GM18526 (cell line): ENCODE results near the gene BEST1.

Experiments used
- POLR2A ChIP-seq: IDR thresholded peaks from 3 replicates; pipeline ENCODE4 v1.6.1; 2011; ENCODE audit not compliant: insufficient read length; ENCODE audit errors: extremely low read depth

The BEST1 gene

GRCh38 chr11:61923166-61924063, 26.7 kb upstream of the BEST1 start:
- no peak for TF ChIP-seq POLR2A

DNA sequence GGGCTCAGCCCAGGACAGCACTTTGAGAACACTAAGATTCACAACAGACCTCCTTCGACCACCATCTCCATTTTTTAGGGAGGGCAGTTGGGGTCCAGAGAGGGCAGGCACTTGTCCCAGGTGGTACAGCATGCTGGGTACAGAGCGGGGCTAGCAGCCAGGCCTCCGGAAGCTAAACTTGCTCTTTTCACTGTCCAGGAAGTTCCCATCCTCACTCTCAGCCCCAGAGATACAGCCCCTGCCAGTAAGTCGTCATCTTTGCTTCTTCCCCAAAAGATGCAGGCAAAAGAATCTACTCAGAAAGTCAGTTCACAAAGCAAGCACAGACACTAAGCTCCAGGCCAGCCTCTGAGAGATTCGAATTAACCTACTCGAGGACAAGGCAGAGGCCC, 26.1 kb upstream of the BEST1 start:
- TF ChIP-seq POLR2A, result no peak

DNA sequence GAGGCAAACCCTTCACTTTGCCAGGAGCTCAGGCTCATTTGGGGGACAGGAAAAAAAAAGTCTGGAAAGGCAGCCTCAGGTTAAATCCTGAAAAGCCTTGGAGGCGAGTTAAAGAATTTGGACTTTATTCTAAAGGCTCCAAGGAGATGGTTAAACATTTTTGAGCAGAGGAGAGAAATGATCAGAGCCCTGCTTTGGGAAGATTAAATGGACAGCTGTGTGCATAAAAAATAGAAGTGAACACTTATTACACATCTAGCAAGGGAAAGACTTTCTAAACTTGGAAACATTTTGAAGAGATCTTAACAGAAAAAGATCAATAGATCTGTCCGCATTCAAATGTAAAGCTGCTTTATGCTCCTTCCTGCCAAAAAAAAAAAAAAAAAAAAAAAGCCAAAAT, 24.4 kb upstream of the BEST1 start:
- TF ChIP-seq POLR2A, result no peak

DNA sequence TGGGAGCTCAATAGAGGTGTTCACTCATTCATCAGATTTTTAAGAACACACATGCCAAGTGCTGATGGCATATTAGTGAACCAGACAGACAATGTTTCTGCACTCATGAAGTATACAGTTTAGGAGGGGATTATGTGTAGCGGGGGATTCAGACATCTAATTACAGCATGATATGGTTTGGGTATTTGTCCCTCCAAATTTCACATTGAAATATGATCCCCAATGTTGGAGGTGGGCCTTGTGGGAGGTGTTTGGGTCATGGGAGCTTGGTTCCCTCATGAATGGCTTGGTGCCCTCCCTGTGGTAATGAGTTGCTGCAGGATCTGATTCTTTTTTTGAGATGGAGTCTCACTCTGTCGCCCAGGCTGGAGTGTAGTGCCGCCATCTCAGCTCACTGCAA, 23.9 kb upstream of the BEST1 start:
- TF ChIP-seq POLR2A, result no peak

- TF ChIP-seq POLR2A, result no peak
Measured at GRCh38 chr11:61927501-61927900, 22.6 kb upstream of the BEST1 start.

GRCh38 chr11:61928606-61929005, 21.5 kb upstream of the BEST1 start:
- no peak for TF ChIP-seq POLR2A

DNA sequence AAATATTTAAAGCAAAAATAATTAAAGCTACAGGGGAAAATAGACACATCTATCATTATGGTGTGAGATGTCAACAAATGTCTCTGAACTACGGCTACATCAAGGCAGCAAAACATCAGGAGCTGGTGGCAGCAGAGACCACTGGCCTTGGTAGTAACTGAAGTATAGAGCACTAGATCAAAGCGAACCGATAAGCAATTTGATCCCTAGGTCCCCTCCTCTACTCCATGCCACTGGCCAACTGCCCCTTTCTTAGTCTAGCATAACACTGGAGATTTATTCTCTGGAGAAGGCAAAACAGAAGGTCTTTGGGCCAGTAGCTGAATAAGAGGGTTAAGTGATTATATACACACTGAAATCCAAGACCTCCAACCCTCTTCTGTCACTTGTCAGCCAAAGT, 19.2 kb upstream of the BEST1 start:
- TF ChIP-seq POLR2A, result no peak

DNA sequence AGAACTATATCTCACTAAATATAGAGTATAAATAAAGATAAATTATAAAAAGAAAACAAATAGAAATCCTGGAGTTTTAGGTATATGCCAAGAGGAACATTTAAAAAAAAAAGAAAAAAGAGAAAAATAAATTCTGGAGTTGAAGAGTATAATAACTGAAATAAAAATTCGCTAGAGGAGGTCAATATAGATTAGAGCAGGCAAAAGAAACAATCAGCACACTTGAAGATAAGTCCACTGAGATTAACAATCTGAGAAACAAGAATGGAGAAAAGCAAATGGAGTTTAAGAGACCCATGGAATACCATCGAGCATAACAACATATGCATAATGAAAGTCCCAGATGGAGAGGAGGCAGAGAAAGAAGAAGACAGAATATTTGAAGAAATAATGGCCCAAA, 14.3 kb upstream of the BEST1 start:
- TF ChIP-seq POLR2A, result no peak

DNA sequence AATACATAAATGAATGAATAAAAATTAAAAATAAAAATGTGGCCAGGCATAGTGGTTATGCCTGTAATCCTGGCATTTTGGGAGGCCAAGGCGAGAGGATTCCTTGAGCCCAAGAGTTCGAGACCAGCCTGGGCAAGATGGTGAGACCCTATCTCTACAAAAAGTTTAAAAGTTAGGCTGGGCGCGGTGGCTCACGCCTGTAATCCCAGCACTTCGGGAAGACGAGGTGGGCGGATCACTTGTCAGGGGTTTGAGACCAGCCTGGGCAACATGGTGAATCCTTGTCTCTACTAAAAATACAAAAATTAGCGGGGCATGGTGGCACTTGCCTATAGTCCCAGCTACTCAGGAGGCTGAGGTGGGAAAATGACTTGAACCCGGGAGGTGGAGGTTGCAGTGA, 9.7 kb upstream of the BEST1 start:
- TF ChIP-seq POLR2A, result no peak

- TF ChIP-seq POLR2A, result no peak
Measured at GRCh38 chr11:61945191-61945590, 5.0 kb upstream of the BEST1 start.

DNA sequence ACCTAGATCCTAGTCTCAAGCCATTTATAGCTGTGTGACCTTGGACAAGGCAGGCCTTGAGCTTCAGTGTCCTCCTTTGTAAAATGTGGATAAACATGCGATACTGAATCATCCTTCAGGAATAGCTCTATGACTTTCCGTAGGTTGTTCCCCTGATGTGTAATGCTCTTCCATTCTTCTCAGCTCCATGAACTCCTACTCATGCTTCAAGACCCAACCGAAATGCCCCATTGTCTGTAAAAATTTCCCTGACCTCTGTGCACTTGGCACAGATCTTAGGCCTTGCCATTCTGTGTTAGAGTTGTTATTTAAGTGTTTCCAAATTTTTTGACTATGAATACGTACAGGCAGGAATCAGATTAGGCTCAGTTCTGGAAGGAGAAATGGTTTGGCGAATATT, 3.3 kb upstream of the BEST1 start:
- no peak for TF ChIP-seq POLR2A

GRCh38 chr11:61947486-61948210, 2.5 kb upstream of the BEST1 start:
- TF ChIP-seq POLR2A, result no peak

GRCh38 chr11:61948505-61948904, 1.6 kb upstream of the BEST1 start:
- no peak for TF ChIP-seq POLR2A

DNA sequence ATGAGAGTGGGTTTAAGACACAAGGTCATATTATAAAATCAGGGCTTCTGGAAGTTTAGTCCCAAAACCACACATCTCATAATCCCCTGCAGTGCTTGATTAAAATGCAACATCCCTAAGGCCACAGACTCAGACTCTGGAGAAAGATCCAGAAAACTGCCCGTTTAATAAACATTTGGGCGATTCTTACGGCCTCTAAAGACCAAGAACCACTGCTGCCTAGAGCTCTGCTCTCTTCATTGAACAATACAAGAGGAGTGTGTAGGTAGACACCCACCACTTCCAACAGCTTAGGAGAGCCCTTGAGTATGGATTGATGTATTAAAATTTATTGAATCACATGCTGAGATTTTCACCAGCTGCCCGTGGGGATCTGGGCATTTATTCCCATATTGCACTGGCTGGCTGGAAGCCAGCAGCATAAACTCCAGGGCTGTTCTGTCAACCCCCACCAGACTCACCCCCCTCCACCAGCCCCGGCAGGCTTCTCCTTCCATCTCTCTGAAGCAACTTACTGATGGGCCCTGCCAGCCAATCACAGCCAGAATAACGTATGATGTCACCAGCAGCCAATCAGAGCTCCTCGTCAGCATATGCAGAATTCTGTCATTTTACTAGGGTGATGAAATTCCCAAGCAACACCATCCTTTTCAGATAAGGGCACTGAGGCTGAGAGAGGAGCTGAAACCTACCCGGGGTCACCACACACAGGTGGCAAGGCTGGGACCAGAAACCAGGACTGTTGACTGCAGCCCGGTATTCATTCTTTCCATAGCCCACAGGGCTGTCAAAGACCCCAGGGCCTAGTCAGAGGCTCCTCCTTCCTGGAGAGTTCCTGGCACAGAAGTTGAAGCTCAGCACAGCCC, 749 bp upstream of the BEST1 start:
- no peak for TF ChIP-seq POLR2A

DNA sequence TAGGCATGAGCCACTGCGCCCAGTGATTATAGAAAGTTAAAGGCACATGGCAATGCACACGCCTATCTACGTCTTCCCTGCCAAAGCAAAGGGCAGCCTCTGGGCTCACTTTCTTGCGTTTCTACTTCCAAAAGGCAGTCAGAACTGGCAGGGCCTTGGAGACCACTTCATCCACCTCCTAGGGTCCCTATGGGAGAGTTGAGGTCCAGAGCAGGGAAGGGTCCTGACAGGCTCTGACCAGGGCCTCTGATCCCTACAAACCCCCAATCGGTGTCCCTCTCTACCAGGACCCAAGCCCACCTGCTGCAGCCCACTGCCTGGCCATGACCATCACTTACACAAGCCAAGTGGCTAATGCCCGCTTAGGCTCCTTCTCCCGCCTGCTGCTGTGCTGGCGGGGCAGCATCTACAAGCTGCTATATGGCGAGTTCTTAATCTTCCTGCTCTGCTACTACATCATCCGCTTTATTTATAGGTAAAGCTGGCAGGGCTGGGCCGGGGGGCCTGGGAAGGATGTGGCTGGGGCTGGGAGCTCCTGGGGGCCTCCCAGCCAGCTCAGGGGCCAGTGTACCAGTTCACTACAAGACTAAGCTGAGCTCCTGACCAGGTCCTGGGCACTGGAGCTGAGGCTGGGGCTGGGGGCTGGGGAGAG, 1.5 kb downstream of the BEST1 start:
- TF ChIP-seq POLR2A, result no peak
